HCT116 (cell line): ENCODE data around the gene SAV1.

Experiments used
- EGR1 ChIP-seq: IDR thresholded peaks from 2 replicates; pipeline ENCODE4 v1.6.1; 2012; ENCODE audit warnings: low read depth
- ELF1 ChIP-seq: IDR thresholded peaks from 2 replicates; pipeline ENCODE4 v1.6.1; 2012; ENCODE audit warnings: low read depth, borderline replicate concordance
- EZH2 ChIP-seq: fragments of 200-600 bp; sonication (generic); IDR thresholded peaks from 2 replicates; pipeline ENCODE4 v1.6.1; 2017; ENCODE audit warnings: antibody characterized with exemption, mixed run types
- EZH2phosphoT487 ChIP-seq: fragments of 200-600 bp; IDR thresholded peaks from 2 replicates; pipeline ENCODE4 v1.6.1; 2018; ENCODE audit warnings: antibody characterized with exemption, borderline replicate concordance
- POLR2A ChIP-seq: IDR thresholded peaks from 2 replicates; pipeline ENCODE4 v1.7.0; 2011; ENCODE audit warnings: borderline replicate concordance; ENCODE audit not compliant: insufficient read depth, insufficient read length; ENCODE audit errors: extremely low read depth
- RAD21 ChIP-seq: IDR thresholded peaks from 2 replicates; pipeline ENCODE4 v1.6.1; 2012; ENCODE audit warnings: low read depth, mild to moderate bottlenecking
- SIN3A ChIP-seq: IDR thresholded peaks from 2 replicates; pipeline ENCODE4 v1.6.1; 2012; ENCODE audit warnings: low read depth
- SP1 ChIP-seq: IDR thresholded peaks from 2 replicates; pipeline ENCODE4 v1.6.1; 2012; ENCODE audit warnings: low read depth
- YY1 ChIP-seq: IDR thresholded peaks from 2 replicates; pipeline ENCODE4 v1.6.1; 2011; ENCODE audit warnings: low read length, low read depth, moderate library complexity, mild to moderate bottlenecking; ENCODE audit not compliant: insufficient replicate concordance; ENCODE audit errors: extremely low read depth
- TF ChIP-seq, protein P1 (sequence below), 3 experiments: fragments of 200-600 bp in 1 of 3; sonication (generic) in 1 of 3; IDR thresholded peaks in 2 of 3; conservative IDR thresholded peaks in 1 of 3; 2 replicates each; pipeline ENCODE4 v1.5.1; 2012 to 2017; ENCODE audit warnings: low read depth in 2 of 3, low read length in 2 of 3, antibody characterized with exemption in 1 of 3, borderline replicate concordance in 1 of 3, control low read depth in 1 of 3, mild to moderate bottlenecking in 1 of 3, mixed read lengths in 1 of 3, mixed run types in 1 of 3, moderate library complexity in 1 of 3; ENCODE audit not compliant: insufficient read depth in 1 of 3
- TF ChIP-seq, protein P2 (sequence below): IDR thresholded peaks from 2 replicates; pipeline ENCODE4 v1.6.1; 2012
- TF ChIP-seq, protein P3 (sequence below): IDR thresholded peaks from 2 replicates; pipeline ENCODE4 v1.6.1; 2012; ENCODE audit warnings: low read depth

DNA sequence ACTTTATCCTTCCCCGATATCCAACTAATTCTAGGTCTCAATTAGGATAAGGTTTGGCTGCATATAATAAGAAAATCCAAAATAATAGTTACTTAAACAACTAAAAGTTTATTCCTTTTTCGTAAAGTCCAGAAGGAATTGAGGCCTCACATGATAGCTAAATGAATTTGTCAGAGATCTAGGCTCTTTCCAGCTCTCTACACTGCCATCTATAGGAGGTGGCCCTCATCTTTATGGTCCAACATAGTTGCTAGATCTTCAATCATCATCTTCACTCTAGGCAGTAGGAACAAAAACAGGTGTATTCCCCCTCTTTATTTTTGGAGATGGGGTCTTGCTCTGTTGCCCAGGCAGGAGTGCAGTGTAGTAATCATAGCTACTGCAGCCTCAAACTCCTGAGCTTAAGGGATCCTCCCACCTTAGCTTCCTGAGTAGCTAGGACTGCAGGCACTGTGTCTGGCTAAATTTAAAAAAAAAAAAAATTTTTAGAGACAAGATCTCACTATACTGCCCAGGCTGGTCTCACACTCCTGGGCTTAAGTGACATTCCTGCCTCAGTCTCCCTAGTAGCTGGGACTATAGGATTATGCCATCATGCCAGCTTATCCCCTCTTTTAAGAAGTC is 46.5 kb upstream of the SAV1 start:
- TF ChIP-seq, protein P1, sequence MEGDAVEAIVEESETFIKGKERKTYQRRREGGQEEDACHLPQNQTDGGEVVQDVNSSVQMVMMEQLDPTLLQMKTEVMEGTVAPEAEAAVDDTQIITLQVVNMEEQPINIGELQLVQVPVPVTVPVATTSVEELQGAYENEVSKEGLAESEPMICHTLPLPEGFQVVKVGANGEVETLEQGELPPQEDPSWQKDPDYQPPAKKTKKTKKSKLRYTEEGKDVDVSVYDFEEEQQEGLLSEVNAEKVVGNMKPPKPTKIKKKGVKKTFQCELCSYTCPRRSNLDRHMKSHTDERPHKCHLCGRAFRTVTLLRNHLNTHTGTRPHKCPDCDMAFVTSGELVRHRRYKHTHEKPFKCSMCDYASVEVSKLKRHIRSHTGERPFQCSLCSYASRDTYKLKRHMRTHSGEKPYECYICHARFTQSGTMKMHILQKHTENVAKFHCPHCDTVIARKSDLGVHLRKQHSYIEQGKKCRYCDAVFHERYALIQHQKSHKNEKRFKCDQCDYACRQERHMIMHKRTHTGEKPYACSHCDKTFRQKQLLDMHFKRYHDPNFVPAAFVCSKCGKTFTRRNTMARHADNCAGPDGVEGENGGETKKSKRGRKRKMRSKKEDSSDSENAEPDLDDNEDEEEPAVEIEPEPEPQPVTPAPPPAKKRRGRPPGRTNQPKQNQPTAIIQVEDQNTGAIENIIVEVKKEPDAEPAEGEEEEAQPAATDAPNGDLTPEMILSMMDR (IDR thresholded peaks at IDR 0.05 in 2 of 3, conservative IDR thresholded peaks at IDR 0.05 in 1 of 3; ENCODE audit: borderline replicate concordance in 1 of 3, insufficient read depth in 1 of 3, low read depth in 2 of 3, low read length in 2 of 3): peak; percentile 27 to 69 (median 52); a peak in 4 of 6 replicates
- no peak for TF ChIP-seq POLR2A
- no peak for TF ChIP-seq SP1
- no peak for TF ChIP-seq EZH2phosphoT487
- no peak for TF ChIP-seq EGR1
- no peak for TF ChIP-seq SIN3A
- TF ChIP-seq, protein P2, sequence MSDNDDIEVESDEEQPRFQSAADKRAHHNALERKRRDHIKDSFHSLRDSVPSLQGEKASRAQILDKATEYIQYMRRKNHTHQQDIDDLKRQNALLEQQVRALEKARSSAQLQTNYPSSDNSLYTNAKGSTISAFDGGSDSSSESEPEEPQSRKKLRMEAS: no peak
- TF ChIP-seq YY1: no peak
- TF ChIP-seq, protein P3, sequence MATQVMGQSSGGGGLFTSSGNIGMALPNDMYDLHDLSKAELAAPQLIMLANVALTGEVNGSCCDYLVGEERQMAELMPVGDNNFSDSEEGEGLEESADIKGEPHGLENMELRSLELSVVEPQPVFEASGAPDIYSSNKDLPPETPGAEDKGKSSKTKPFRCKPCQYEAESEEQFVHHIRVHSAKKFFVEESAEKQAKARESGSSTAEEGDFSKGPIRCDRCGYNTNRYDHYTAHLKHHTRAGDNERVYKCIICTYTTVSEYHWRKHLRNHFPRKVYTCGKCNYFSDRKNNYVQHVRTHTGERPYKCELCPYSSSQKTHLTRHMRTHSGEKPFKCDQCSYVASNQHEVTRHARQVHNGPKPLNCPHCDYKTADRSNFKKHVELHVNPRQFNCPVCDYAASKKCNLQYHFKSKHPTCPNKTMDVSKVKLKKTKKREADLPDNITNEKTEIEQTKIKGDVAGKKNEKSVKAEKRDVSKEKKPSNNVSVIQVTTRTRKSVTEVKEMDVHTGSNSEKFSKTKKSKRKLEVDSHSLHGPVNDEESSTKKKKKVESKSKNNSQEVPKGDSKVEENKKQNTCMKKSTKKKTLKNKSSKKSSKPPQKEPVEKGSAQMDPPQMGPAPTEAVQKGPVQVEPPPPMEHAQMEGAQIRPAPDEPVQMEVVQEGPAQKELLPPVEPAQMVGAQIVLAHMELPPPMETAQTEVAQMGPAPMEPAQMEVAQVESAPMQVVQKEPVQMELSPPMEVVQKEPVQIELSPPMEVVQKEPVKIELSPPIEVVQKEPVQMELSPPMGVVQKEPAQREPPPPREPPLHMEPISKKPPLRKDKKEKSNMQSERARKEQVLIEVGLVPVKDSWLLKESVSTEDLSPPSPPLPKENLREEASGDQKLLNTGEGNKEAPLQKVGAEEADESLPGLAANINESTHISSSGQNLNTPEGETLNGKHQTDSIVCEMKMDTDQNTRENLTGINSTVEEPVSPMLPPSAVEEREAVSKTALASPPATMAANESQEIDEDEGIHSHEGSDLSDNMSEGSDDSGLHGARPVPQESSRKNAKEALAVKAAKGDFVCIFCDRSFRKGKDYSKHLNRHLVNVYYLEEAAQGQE: no peak
- TF ChIP-seq EZH2: no peak
- peak; percentile 51 for TF ChIP-seq RAD21
- TF ChIP-seq ELF1: no peak
